HEK293T (cell line): ENCODE data around the gene CNFN.
A peak's percentile ranks its signal among the peaks of the same experiment; 100 is the strongest.

Experiments
- CTCF ChIA-PET: fragments of 350-600 bp; formaldehyde crosslinking; extraction: SDS; loops from one replicate; lab custom pipeline; 2021; ENCODE audit warnings: antibody characterized with exemption, inconsistent platforms; lab: Yijun Ruan, JAX
- POLR2A ChIA-PET: fragments of 350-600 bp; formaldehyde crosslinking; extraction: SDS; loops from one replicate; lab custom pipeline; 2020; ENCODE audit warnings: antibody characterized with exemption, inconsistent platforms; lab: Yijun Ruan, JAX
- DNase-seq: peaks from one replicate; pipeline ENCODE4 v3.0.0; 2012; ENCODE audit warnings: mixed read lengths; ENCODE audit errors: extremely low spot score
- ARNT ChIP-seq: fragments of 450-650 bp; IDR thresholded peaks from 2 replicates; pipeline ENCODE4 v1.6.1; 2017; ENCODE audit warnings: mild to moderate bottlenecking
- BHLHE40 ChIP-seq: fragments of 450-650 bp; IDR thresholded peaks from 2 replicates; pipeline ENCODE4 v1.6.1; 2016; ENCODE audit warnings: mild to moderate bottlenecking, moderate library complexity, borderline replicate concordance
- CTBP1 ChIP-seq: fragments of 450-650 bp; IDR thresholded peaks from 2 replicates; pipeline ENCODE4 v1.6.1; 2016; ENCODE audit warnings: borderline replicate concordance
- ELF4 ChIP-seq: fragments of 450-650 bp; IDR thresholded peaks from 2 replicates; pipeline ENCODE4 v1.6.1; 2017; ENCODE audit warnings: antibody characterized with exemption
- FOXA1 ChIP-seq: fragments of 450-650 bp; IDR thresholded peaks from 2 replicates; pipeline ENCODE4 v1.6.1; 2016; ENCODE audit warnings: mild to moderate bottlenecking
- FOXK2 ChIP-seq: fragments of 450-650 bp; IDR thresholded peaks from 2 replicates; pipeline ENCODE4 v1.6.1; 2016; ENCODE audit warnings: mild to moderate bottlenecking
- FOXM1 ChIP-seq: fragments of 450-650 bp; IDR thresholded peaks from 2 replicates; pipeline ENCODE4 v1.6.1; 2017; ENCODE audit warnings: mild to moderate bottlenecking, borderline replicate concordance
- HDGF ChIP-seq: fragments of 450-650 bp; IDR thresholded peaks from 2 replicates; pipeline ENCODE4 v1.6.1; 2017; ENCODE audit warnings: antibody characterized with exemption, borderline replicate concordance
- L3MBTL2 ChIP-seq: fragments of 450-650 bp; conservative IDR thresholded peaks from 2 replicates; pipeline ENCODE4 v1.6.1; 2016; ENCODE audit warnings: mild to moderate bottlenecking
- LEF1 ChIP-seq: fragments of 450-650 bp; IDR thresholded peaks from 2 replicates; pipeline ENCODE4 v1.6.1; 2017; ENCODE audit warnings: mild to moderate bottlenecking, borderline replicate concordance
- NFRKB ChIP-seq: fragments of 450-650 bp; IDR thresholded peaks from 2 replicates; pipeline ENCODE4 v1.6.1; 2016; ENCODE audit warnings: mild to moderate bottlenecking, moderate library complexity
- PKNOX1 ChIP-seq: fragments of 450-650 bp; IDR thresholded peaks from 2 replicates; pipeline ENCODE4 v1.6.1; 2016
- SP1 ChIP-seq: fragments of 450-650 bp; IDR thresholded peaks from 2 replicates; pipeline ENCODE4 v1.6.1; 2017
- SUZ12 ChIP-seq: fragments of 450-650 bp; IDR thresholded peaks from 2 replicates; pipeline ENCODE4 v1.6.1; 2016; ENCODE audit warnings: mild to moderate bottlenecking
- TARDBP ChIP-seq: fragments of 450-650 bp; IDR thresholded peaks from 2 replicates; pipeline ENCODE4 v1.6.1; 2016
- ZNF384 ChIP-seq: fragments of 450-650 bp; IDR thresholded peaks from 2 replicates; pipeline ENCODE4 v1.6.1; 2016

The CNFN gene

DNA sequence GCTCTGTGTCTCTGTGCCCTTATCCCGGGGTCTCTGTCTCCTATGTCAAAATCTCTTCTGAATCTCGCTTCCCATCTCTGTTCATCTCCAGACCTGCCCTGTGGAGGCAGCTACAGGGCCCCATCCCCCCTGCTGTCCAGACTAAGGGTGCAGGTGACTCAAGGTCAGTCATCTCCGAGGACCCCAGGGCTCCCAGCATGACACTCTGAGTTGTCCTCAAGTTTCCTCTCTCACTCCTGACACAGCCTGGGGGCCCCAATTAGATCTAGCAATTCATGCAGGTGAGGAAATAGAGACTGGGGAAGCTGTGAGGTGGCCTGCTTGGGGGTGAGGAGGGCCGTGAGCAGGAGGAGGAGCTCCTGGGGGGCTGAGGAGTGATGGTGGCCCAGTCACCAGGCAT, 2.1 kb upstream of the CNFN start:
- TF ChIP-seq HDGF (no peak), TARDBP (no peak), PKNOX1 (no peak)
- DNase-seq, result no peak
- CTCF ChIA-PET, result interaction anchor here (1.1 kb wide), 1 partner anchor 8 kb away, joined by 4 read pairs; no protein-coding TSS in a partner anchor
- POLR2A ChIA-PET, result no interaction called here

GRCh38 chr19:42388851-42389489, 1.1 kb downstream of the CNFN start:
- ChIA-PET CTCF (no interaction called here), POLR2A (interaction anchor here (1.3 to 4.1 kb wide), 2 partner anchors 8 to 11 kb away, joined by 4 to 27 read pairs; no protein-coding TSS in a partner anchor)
- DNase-seq, result no peak
- TF ChIP-seq TARDBP, result no peak
- TF ChIP-seq CTBP1, result no peak
- no peak for TF ChIP-seq PKNOX1

- POLR2A ChIA-PET, result interaction anchor here (4.1 kb wide), 1 partner anchor 9 kb away, joined by 27 read pairs; no protein-coding TSS in a partner anchor
- TF ChIP-seq SP1, result no peak
- TF ChIP-seq L3MBTL2, result peak; percentile 54; the same call in 1 of the 2 replicates
- TF ChIP-seq ZNF384, result peak; percentile 82; the same call in 1 of the 2 replicates
- CTCF ChIA-PET, result no interaction called here
- peak; percentile 86 for DNase-seq
Observed at GRCh38 chr19:42386974-42387707, 3.0 kb downstream of the CNFN start.

GRCh38 chr19:42380155-42380554, 9.9 kb downstream of the CNFN start:
- no peak for DNase-seq
- POLR2A ChIA-PET, result interaction anchor here (8.2 kb wide), 1 partner anchor 17 kb away, joined by 50 read pairs; no protein-coding TSS in a partner anchor
- TF ChIP-seq FOXK2 (no peak), LEF1 (no peak), FOXA1 (no peak), NFRKB (no peak), HDGF (no peak), BHLHE40 (no peak)
- CTCF ChIA-PET, result interaction anchor here (0.6 kb wide), 1 partner anchor 18 kb away, joined by 3 read pairs; no protein-coding TSS in a partner anchor

GRCh38 chr19:42378225-42379215, 11.6 kb downstream of the CNFN start:
- ChIA-PET CTCF (no interaction called here), POLR2A (interaction anchor here (8.2 kb wide), 1 partner anchor 19 kb away, joined by 50 read pairs; no protein-coding TSS in a partner anchor)
- no peak for DNase-seq
- TF ChIP-seq TARDBP (no peak), ARNT (no peak), L3MBTL2 (no peak), NFRKB (no peak), BHLHE40 (no peak), FOXK2 (no peak), ZNF384 (no peak), FOXA1 (no peak), CTBP1 (no peak), FOXM1 (no peak), HDGF (no peak)

DNA sequence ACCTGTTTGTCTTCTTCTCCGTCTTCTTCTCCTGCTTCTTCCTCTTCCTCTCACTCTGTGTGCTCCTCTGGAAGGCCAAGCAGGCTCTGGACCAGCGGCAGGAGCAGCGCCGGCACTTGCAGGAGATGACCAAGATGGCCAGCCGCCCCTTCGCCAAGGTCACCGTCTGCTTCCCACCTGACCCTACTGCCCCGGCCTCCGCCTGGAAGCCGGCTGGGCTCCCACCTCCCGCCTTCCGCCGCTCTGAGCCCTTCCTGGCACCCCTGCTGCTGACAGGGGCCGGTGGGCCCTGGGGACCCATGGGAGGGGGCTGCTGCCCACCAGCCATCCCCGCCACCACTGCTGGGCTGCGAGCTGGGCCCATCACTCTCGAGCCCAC, 13.9 kb downstream of the CNFN start:
- no peak for DNase-seq
- CTCF ChIA-PET, result no interaction called here
- TF ChIP-seq HDGF (no peak), ARNT (no peak), CTBP1 (no peak), L3MBTL2 (no peak), ELF4 (no peak), TARDBP (no peak), BHLHE40 (no peak), SP1 (no peak), ZNF384 (no peak), SUZ12 (no peak), FOXA1 (no peak)
- POLR2A ChIA-PET, result no interaction called here
